Stomach (tissue), 4 donors: ENCODE results near the gene STMN1.

Experiments used
- CTCF ChIP-seq, 7 experiments: fragments of 450-650 bp in 4 of 7; fragments of 200-600 bp in 3 of 7; sonication (generic) in 3 of 7; IDR thresholded peaks; one replicate each; pipeline ENCODE4 v1.5.1; 2016 to 2019; ENCODE audit warnings: antibody characterized with exemption in 7 of 7, control low read depth in 2 of 7, mild to moderate bottlenecking in 1 of 7
- POLR2A ChIP-seq, 4 donors: fragments of 450-650 bp; IDR thresholded peaks; one replicate each; pipeline ENCODE4 v1.6.1; 2016; ENCODE audit warnings: antibody characterized with exemption in 4 of 4, control low read depth in 2 of 4, mild to moderate bottlenecking in 1 of 4, moderate library complexity in 1 of 4
- POLR2AphosphoS5 ChIP-seq, 3 donors: sonication (generic); formaldehyde crosslinking; IDR thresholded peaks; one replicate each; pipeline ENCODE4 v1.6.1; 2016; ENCODE audit warnings: antibody characterized with exemption in 3 of 3

GRCh38 chr1:25854554-25854953 lies 51.7 kb downstream of the STMN1 start:
- TF ChIP-seq POLR2A (IDR thresholded peaks at IDR 0.05), result no peak
- TF ChIP-seq CTCF (IDR thresholded peaks at IDR 0.05), result no peak
- TF ChIP-seq POLR2AphosphoS5 (IDR thresholded peaks at IDR 0.05), result no peak
